GM18951 (cell line): ENCODE data around the gene BIVM.

Experiments
- POLR2A ChIP-seq: IDR thresholded peaks from 4 replicates; pipeline ENCODE4 v1.6.1; 2011; ENCODE audit warnings: mild to moderate bottlenecking; ENCODE audit not compliant: insufficient read length, insufficient read depth; ENCODE audit errors: extremely low read depth
- in situ Hi-C: fragments of 300-500 bp; cut with MboI; formaldehyde crosslinking; loops from one replicate; pipeline ENCODE4 v1.12.0; 2022; ENCODE audit warnings: low sequenced_read_pairs, mixed read lengths, inconsistent platforms; ENCODE audit not compliant: unreplicated experiment

BIVM gene

GRCh38 chr13:102839462-102839861, 40.5 kb downstream of the BIVM start:
- TF ChIP-seq POLR2A = no peak
- in situ Hi-C loops = no loop called here

- no peak for TF ChIP-seq POLR2A
- in situ Hi-C loops = loop anchor here (10.0 kb wide), 1 partner anchor 250 kb away; the partner anchor contains the start of gene TPP2
Observed at GRCh38 chr13:102845289-102845629, 46.3 kb downstream of the BIVM start.

GRCh38 chr13:102845630-102846260, 46.8 kb downstream of the BIVM start, which contains the start of gene ERCC5:
Gene ERCC5 (plus strand): TSS chr13:102846032. CDS start chr13:102846267, 235 bp downstream.
- in situ Hi-C loops = loop anchor here (10.0 kb wide), 1 partner anchor 251 kb away; the partner anchor contains the start of gene TPP2

GRCh38 chr13:102846261-102847015, 47.5 kb downstream of the BIVM start:
- in situ Hi-C loops = loop anchor here (10.0 kb wide), 1 partner anchor 252 kb away; the partner anchor contains the start of gene TPP2

More at GRCh38 chr13:102845630-102846260, 46.8 kb downstream of the BIVM start, which contains the start of gene ERCC5:
- peak; percentile 85 for TF ChIP-seq POLR2A

GRCh38 chr13:102847272-102848234, 48.6 kb downstream of the BIVM start:
- TF ChIP-seq POLR2A = no peak
- in situ Hi-C loops = loop anchor here (10.0 kb wide), 1 partner anchor 253 kb away; the partner anchor contains the start of gene TPP2

More at GRCh38 chr13:102846261-102847015, 47.5 kb downstream of the BIVM start:
- peak; percentile 43 for TF ChIP-seq POLR2A

- in situ Hi-C loops = loop anchor here (10.0 kb wide), 1 partner anchor 254 kb away; the partner anchor contains the start of gene TPP2
Observed at GRCh38 chr13:102848956-102849355, 50.0 kb downstream of the BIVM start.

GRCh38 chr13:102852556-102852955, 53.6 kb downstream of the BIVM start:
- in situ Hi-C loops = no loop called here
- TF ChIP-seq POLR2A = no peak

More at GRCh38 chr13:102848956-102849355, 50.0 kb downstream of the BIVM start:
- TF ChIP-seq POLR2A = no peak

GRCh38 chr13:102854675-102855074, 55.8 kb downstream of the BIVM start:
- in situ Hi-C loops = no loop called here
- no peak for TF ChIP-seq POLR2A

- in situ Hi-C loops = no loop called here
- no peak for TF ChIP-seq POLR2A
Observed at GRCh38 chr13:102856557-102856956, 57.6 kb downstream of the BIVM start.

- in situ Hi-C loops = no loop called here
- TF ChIP-seq POLR2A = no peak
Observed at GRCh38 chr13:102862624-102863210, 63.8 kb downstream of the BIVM start.

- TF ChIP-seq POLR2A = no peak
- in situ Hi-C loops = no loop called here
Observed at GRCh38 chr13:102863590-102863989, 64.7 kb downstream of the BIVM start.

GRCh38 chr13:102868366-102868936, 69.5 kb downstream of the BIVM start:
- no peak for TF ChIP-seq POLR2A
- in situ Hi-C loops = no loop called here
